NCI-H1694 (cell line): ENCODE results near the gene CBLB.

Experiments
- DNase-seq: peaks from one replicate; lab custom pipeline; 2025; lab: John Stamatoyannopoulos, UW

The CBLB gene

GRCh38 chr3:105616374-105617121, 252.3 kb downstream of the CBLB start:
- no peak for DNase-seq

- no peak for DNase-seq
These were observed 253.0 kb downstream of the CBLB start for GRCh38 chr3:105615814-105616213.

DNA sequence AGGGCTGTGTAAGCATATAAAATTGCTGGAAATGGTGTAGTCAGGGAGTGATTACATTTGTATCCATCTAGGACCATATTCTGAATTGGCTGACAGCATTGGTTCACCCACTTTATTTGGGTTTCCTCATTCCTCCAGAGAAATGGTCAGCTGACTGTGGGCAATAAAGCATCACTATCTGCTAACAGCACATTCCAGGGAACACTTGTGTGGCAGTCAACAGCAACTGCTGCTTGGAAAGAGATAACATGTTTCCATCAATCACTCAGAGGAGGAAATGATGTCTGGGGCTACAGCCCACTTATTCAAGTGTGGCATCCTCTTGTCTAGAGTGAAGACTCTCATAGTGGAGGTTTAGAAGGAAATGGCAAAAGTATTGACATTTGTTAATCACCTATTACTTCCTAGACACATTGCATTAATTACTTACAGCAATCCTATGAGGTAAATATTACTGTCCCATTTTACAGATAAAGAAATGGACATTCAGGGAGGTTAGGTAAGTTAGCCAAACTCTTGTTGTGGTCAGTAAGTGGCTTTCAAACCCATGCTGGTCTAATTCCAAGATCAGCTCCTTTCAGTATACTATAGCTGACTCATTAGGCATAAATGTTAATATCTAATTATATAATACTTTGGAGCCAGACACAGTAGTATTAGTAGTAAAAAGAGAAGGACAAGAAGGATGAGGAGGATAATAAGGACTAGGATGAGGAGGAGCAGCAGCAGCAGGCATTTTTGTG, 254.4 kb downstream of the CBLB start:
- no peak for DNase-seq

- DNase-seq, result no peak
These were observed 255.7 kb downstream of the CBLB start for GRCh38 chr3:105613120-105613519.

DNA sequence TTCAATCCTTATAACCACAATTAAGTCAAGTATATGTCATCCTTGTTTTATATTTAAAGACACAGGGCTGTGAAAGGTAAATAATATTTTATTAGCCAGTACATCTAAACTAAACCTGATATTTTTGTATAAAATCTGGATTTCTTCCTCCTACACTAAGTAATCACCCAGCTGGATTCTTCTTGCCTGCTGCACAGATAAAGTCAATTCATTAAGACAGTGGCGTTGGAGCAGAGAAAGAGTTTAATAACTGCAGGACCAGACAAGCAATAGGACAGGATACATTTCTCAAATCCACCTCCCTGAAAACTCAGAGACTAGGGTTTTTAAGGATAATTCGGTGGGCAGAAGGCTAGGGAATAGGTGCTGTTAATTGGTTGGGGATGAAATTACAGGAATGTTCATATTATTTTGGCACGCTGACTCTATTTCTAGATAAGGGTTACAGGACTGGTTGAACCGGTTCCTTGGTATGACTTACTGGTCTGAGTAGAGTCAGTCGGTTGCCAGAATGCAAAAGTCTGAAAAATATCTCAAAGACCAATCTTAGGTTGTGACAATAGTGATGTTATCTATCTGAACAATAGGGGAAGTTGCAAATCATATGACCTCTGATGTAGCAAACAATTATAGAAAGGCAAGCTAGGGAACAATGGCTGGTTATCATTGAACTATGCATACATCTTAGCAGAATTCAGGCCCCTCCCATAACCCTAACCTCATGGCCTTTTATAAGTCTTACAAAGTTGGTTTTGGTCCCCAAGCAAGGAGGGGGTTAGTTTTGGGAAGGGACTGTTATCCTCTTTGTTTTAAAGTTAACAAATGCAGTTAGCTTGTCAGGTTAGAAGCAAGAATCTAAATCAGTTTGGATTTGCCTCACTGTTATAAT, 257.3 kb downstream of the CBLB start:
- DNase-seq, result no peak

- DNase-seq, result no peak
These were observed 258.3 kb downstream of the CBLB start for GRCh38 chr3:105610473-105610872.

DNA sequence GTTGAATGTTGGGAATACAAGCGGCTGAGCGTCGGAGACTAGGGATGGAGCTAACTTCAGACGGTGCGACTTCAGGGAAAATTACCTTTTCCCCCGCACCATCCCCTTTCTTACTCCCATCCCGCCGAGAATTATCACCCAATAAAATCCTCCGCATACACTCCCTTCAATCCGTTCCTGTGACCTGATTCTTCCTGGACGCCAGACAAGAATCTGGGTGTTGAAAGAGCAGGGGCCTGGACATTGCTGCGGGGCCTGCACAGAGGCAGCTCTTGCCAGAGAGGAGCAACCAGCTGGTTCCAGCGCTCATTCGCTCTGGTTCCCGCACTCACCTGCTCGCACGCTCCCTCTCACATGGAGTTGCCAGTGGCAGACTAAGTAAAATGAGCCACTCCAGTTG, 260.2 kb downstream of the CBLB start:
- DNase-seq, result no peak

DNA sequence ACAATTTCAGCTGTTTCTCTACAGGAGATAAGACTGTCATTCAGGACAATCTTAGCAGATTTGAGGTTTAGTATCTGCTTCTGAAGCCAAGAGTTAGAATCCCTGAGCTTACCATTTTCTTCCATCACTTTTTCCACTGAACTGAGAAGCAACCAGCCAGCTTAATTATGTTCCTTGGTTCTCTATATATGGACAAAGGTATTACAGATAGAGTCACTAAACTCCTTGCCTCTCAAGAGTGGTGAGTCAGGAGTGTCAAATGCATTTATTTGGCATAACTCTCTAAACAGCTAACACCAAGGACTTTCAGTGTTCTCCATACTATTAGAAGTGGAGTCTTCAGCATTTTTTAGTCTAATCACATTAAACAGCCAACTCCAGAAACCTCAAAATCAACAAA, 262.8 kb downstream of the CBLB start:
- DNase-seq, result no peak
